ENCODE data around the gene ERO1B.
"Not testable (repeated sequence)": the region's sequence is repeated elsewhere in the genome, so short reads cannot be mapped to it uniquely, and the experiment has no call there.

The ERO1B gene

GRCh38 chr1:236206548-236206947, 75.2 kb downstream of the ERO1B start:
- no peak for TF ChIP-seq ZNF274 (IDR thresholded peaks at IDR 0.05; ENCODE audit: low read depth, low read length)
- no peak overlapping the region for H3K4me3 ChIP-seq (ENCODE audit: low read length)

GRCh38 chr1:236204656-236205055, 77.1 kb downstream of the ERO1B start:
- H3K4me3 ChIP-seq (ENCODE audit: low read length), result no peak overlapping the region
- no peak for TF ChIP-seq ZNF274 (IDR thresholded peaks at IDR 0.05; ENCODE audit: low read depth, low read length)

- TF ChIP-seq ZNF274 (IDR thresholded peaks at IDR 0.05; ENCODE audit: low read depth, low read length), result no peak
- H3K4me3 ChIP-seq (ENCODE audit: low read length), result no peak overlapping the region
Observed at GRCh38 chr1:236204039-236204438, 77.7 kb downstream of the ERO1B start.

DNA sequence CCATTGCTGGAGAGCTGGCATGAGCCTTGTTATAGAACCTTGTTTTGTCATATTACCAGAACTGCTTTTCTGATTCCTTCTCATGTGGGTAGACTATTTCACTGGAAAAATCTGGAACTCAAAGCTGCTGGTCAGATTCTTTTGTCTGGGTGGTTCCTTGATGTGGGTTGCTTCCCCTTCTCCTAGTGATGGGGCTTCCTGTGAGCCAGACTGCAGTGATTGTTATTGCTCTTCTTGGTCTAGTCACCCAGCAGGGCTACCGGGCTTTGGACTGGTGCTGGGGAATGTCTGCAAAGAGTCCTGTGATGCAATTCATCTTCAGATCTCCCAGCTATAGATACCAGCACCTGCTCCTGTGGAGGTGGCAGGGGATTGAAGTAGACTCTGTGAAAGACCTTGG, 80.0 kb downstream of the ERO1B start:
- no peak overlapping the region for H3K4me3 ChIP-seq (ENCODE audit: low read length)
- no peak for TF ChIP-seq ZNF274 (IDR thresholded peaks at IDR 0.05; ENCODE audit: low read depth, low read length)

DNA sequence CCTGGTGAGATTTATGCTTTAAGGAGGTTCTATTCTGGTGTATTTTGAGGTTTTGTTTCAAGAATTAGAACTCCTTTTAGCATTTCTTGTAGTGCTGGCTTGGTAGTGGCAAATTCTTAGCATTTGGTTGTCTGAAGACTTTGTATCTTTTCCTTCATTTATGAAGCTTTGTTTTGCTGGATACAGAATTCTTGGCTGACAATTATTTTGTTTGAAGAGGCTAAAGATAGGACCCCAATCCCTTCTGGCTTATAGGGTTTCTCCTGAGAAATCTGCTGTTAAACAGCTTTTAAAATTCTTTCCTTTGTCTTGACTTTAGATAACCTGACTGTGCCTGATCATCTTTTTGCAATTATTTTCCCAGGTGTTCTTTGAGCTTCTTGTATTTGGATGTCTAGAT, 80.8 kb downstream of the ERO1B start:
- no peak for TF ChIP-seq ZNF274 (IDR thresholded peaks at IDR 0.05; ENCODE audit: low read depth, low read length)
- H3K4me3 ChIP-seq (ENCODE audit: low read length), result no peak overlapping the region

GRCh38 chr1:236193184-236193583, 88.6 kb downstream of the ERO1B start:
- no peak for TF ChIP-seq ZNF274 (IDR thresholded peaks at IDR 0.05; ENCODE audit: low read depth, low read length)
- H3K4me3 ChIP-seq (ENCODE audit: low read length), result no peak overlapping the region

DNA sequence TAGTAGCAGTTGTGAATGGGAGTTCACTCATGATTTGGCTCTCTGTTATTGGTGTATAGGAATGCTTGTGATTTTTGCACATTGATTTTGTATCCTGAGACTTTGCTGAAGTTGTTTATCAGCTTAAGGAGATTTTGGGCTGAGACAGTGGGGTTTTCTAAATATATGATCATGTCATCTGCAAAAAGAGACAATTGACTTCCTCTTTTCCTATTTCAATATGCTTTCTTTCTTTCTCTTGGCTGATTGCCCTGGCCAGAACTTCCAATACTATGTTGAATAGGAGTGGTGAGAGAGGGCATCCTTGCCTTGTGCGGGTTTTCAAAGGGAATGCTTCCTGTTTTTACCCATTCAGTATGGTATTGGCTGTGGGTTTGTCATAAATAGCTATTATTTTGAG, 93.7 kb downstream of the ERO1B start:
- H3K4me3 ChIP-seq (ENCODE audit: low read length), result not testable (repeated sequence)

- not testable (repeated sequence) for H3K4me3 ChIP-seq (ENCODE audit: low read length)
Observed at GRCh38 chr1:236186471-236186870, 95.3 kb downstream of the ERO1B start.

DNA sequence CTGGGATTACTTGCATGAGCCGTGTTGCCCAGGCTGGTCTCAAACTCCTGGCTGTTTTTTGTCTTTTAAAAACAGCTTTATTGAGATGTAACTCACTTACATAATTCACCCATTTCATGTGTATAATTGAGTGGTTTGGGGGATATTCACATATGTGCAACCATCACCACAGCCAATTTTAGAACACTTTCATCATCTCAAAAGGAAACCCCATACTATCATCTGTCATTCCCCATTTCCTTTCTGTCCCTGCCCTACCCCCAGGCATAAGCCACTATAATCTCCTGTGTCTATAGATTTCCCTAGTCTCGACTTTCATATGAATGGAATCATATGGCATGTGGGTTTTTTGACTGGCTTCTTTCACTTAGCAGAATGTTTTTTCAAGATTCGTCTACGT, 96.1 kb downstream of the ERO1B start:
- no peak for TF ChIP-seq ZNF274 (IDR thresholded peaks at IDR 0.05; ENCODE audit: low read depth, low read length)
- no peak overlapping the region for H3K4me3 ChIP-seq (ENCODE audit: low read length)

GRCh38 chr1:236181059-236181458, 100.7 kb downstream of the ERO1B start:
- TF ChIP-seq ZNF274 (IDR thresholded peaks at IDR 0.05; ENCODE audit: low read depth, low read length), result no peak
- H3K4me3 ChIP-seq (ENCODE audit: low read length), result no peak overlapping the region

DNA sequence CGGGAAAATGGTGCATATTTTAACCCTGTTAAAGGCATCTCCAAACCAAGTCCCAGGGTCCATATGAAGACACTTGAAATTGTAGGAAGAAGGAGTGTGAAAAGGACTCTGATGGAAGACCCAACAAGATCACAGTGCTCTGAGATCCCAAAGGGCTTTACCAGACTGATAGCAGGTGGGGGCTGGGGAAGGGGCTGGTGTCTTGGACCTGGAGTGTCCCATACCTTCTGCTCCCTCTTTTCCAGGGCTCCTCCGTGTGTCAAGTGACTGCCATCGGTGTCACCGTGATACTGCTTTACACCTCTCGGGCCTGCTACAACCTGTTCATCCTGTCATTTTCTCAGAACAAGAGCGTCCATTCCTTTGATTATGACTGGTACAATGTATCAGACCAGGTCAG, 102.1 kb downstream of the ERO1B start:
- no peak for TF ChIP-seq ZNF274 (IDR thresholded peaks at IDR 0.05; ENCODE audit: low read depth, low read length)
- H3K4me3 ChIP-seq (ENCODE audit: low read length), result no peak overlapping the region

DNA sequence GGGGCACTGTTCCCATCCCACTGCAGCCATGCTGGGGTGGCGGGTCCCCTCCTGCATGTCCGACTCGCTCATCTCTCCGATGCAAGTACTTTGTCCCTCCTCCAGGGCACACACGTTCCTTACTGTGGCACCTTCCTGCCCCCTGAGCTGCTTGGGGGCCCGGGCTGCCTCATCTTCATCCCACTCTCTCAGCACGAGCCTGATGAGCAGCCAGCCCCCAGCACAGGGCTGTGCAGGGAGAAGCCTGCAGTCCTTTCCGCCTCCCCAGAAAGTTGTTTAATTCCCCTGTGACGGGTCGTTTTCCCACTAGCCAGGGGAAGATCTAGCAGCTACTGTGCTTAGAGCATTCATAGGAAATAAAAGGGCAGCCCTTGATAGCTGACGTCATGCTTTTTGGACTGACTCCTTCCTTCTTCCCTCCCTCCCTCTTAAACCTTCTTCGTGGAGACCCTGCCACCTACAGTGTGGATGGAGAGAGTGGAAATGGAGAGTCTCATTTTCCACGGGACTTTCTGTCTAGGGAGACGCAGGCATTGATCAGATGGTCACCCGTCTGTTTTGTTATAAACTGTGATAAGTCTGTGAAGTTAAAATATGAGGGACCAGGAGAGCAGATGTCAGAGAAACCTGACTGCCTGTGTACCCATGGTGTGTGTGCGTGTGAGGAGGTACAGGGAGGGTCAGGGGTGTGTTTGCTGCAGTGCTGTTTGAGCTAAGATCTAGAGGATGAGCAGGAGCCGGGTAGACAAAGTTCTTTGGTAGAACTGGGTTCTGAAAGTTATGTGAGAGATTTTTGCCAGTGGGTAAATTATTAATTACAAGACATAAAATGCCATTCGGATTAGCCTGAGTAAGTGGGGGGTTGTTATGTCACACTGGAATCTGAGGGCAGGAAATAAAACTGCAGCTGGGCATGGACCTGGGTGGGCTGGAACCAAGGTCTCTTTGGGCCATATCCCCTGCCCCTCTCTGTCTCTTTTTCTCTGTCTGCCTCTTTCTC, 105.1 kb downstream of the ERO1B start:
- no peak overlapping the region for H3K4me3 ChIP-seq (ENCODE audit: low read length)
- TF ChIP-seq ZNF274 (IDR thresholded peaks at IDR 0.05; ENCODE audit: low read depth, low read length), result no peak

DNA sequence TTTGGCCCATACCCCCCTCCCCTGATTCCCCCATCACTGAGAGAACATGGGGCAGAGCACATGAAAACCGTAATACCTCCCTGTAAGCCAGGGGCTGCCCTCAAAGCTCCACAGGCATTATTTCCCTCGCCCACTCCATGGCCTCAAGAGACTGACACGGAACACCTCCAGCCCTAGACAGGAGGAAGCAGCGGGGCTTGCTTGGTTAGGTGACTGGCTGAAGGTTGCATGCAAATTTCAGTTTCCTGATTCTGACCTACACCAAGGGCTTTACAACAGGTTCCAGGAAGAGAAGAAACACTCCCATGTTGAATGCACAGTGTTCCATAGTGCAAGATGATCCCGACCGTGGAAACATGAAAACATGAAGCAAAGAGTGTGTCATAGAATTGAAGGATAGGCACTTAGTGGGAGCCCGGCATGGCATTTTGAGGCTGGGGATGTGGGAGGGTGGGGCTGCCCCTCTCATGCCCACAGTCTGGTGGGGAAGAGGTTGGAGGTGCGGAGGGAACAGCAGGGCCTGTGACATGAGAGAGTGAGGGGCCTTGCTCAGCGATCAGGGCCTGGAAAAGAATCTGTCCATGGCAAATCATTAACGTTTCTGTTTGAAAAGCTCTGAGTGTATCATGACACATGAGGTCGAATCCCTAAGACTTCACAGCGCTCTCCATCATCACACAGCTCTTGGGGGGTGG, 106.0 kb downstream of the ERO1B start:
- H3K4me3 ChIP-seq (ENCODE audit: low read length), result no peak overlapping the region
- no peak for TF ChIP-seq ZNF274 (IDR thresholded peaks at IDR 0.05; ENCODE audit: low read depth, low read length)

DNA sequence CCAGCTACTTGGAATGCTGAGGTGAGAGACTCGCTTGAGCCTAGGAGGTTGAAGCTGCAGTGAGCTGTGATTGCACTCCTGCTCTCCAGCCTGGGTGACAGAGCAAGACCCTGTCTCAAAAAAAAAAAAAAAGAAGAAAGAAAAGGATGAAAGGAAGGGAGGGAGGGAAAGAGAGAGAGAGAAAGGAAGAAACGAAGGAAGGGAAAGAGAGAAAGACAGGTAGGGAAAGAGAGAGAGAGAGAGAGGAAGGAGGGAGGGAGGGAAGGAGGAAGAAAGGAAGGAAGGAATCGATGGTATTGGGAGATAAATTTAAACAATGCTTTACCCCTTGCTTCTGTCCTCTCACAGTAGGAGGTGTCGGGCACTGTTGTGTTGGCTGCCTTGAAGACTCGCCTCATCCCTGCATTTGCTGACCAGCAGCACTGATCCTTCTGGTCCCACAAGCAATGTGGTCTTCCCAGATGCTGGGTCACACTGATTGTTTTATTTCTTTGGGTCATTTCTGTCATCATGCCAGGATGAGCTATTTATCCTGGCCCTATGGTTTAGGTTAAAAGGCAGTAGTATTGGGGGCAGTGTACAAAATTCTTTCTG, 108.5 kb downstream of the ERO1B start:
- H3K4me3 ChIP-seq (ENCODE audit: low read length), result no peak overlapping the region
- TF ChIP-seq ZNF274 (IDR thresholded peaks at IDR 0.05; ENCODE audit: low read depth, low read length), result no peak

GRCh38 chr1:236172041-236172579, 109.6 kb downstream of the ERO1B start:
- no peak overlapping the region for H3K4me3 ChIP-seq (ENCODE audit: low read length)
- no peak for TF ChIP-seq ZNF274 (IDR thresholded peaks at IDR 0.05; ENCODE audit: low read depth, low read length)

All from GM08714 (cell line).